ENCODE measurements around the gene WDR19. TPM values are rescaled to one million over a fixed set of nuclear protein-coding genes. Genes with fewer than 3 reads are reported as not detected.

Gene WDR19
- total RNA-seq, 1 experiment from 2014 or later: 33.2 TPM

GRCh38 chr4:39278476-39278875, 96.1 kb downstream of the WDR19 start:
- ChIA-PET CTCF (no interaction called here), POLR2A (ENCODE audit: unreplicated experiment) (no interaction called here)
- Histone ChIP-seq H3K27me3 (ENCODE audit: insufficient read depth, low read depth) (no peaks in the 10 kb centered on the region), H3K9me2 (ENCODE audit: insufficient read depth) (no peaks in the 10 kb centered on the region), H3K79me2 (ENCODE audit: low read depth) (no peaks in the 10 kb centered on the region), H3K4me1 (replicated peaks; ENCODE audit: insufficient read depth) (no peaks in the 10 kb centered on the region), H3K4me2 (no peak overlapping the region), H4K20me1 (ENCODE audit: insufficient read depth) (no peaks in the 10 kb centered on the region), H2AFZ (no peak overlapping the region), H3F3A (ENCODE audit: insufficient read depth, low read depth) (no peaks in the 10 kb centered on the region), H3K4me3 (no peak overlapping the region), H3K36me3 (ENCODE audit: low read depth) (no peaks in the 10 kb centered on the region), H3K9me3 (ENCODE audit: insufficient read depth, low read depth) (no peaks in the 10 kb centered on the region), H3K27ac (no peak overlapping the region)
- TF ChIP-seq CTCF (conservative IDR thresholded peaks at IDR 0.05) (no peak), EZH2 (IDR thresholded peaks at IDR 0.05; ENCODE audit: low read depth) (no peak)
- intact Hi-C loops (cut with micrococcal nuclease; ENCODE audit: unreplicated experiment): no loop called here
- no TSS peak for BruUV-seq (replicated peaks)
- no peak for DNase-seq

GRCh38 chr4:39279416-39279815, 97.1 kb downstream of the WDR19 start:
- no peaks in the 10 kb centered on the region for H3K4me1 ChIP-seq (replicated peaks; ENCODE audit: insufficient read depth)
- no peaks in the 10 kb centered on the region for H3F3A ChIP-seq (ENCODE audit: insufficient read depth, low read depth)
- H3K9me2 ChIP-seq (ENCODE audit: insufficient read depth): no peaks in the 10 kb centered on the region
- no peaks in the 10 kb centered on the region for H3K27me3 ChIP-seq (ENCODE audit: insufficient read depth, low read depth)
- intact Hi-C loops (cut with micrococcal nuclease; ENCODE audit: unreplicated experiment): no loop called here
- no peak overlapping the region for H3K4me2 ChIP-seq
- CTCF ChIA-PET: no interaction called here
- H4K20me1 ChIP-seq (ENCODE audit: insufficient read depth): no peaks in the 10 kb centered on the region
- no peaks in the 10 kb centered on the region for H3K36me3 ChIP-seq (ENCODE audit: low read depth)
- POLR2A ChIA-PET (ENCODE audit: unreplicated experiment): no interaction called here
- TF ChIP-seq CTCF (conservative IDR thresholded peaks at IDR 0.05) (no peak), EZH2 (IDR thresholded peaks at IDR 0.05; ENCODE audit: low read depth) (no peak)
- H2AFZ ChIP-seq: no peak overlapping the region
- no peak overlapping the region for H3K27ac ChIP-seq
- no TSS peak for BruUV-seq (replicated peaks)
- no peak for DNase-seq
- no peak overlapping the region for H3K4me3 ChIP-seq
- no peaks in the 10 kb centered on the region for H3K79me2 ChIP-seq (ENCODE audit: low read depth)
- no peaks in the 10 kb centered on the region for H3K9me3 ChIP-seq (ENCODE audit: insufficient read depth, low read depth)

GRCh38 chr4:39280770-39281169, 98.4 kb downstream of the WDR19 start:
- no peak for DNase-seq
- POLR2A ChIA-PET (ENCODE audit: unreplicated experiment): no interaction called here
- H3K4me3 ChIP-seq: no peak overlapping the region
- TF ChIP-seq CTCF (conservative IDR thresholded peaks at IDR 0.05) (no peak), EZH2 (IDR thresholded peaks at IDR 0.05; ENCODE audit: low read depth) (no peak)
- no peaks in the 10 kb centered on the region for H3K9me2 ChIP-seq (ENCODE audit: insufficient read depth)
- no peak overlapping the region for H3K4me2 ChIP-seq
- no peaks in the 10 kb centered on the region for H3K4me1 ChIP-seq (replicated peaks; ENCODE audit: insufficient read depth)
- H3K9me3 ChIP-seq (ENCODE audit: insufficient read depth, low read depth): no peaks in the 10 kb centered on the region
- intact Hi-C loops (cut with micrococcal nuclease; ENCODE audit: unreplicated experiment): no loop called here
- no peaks in the 10 kb centered on the region for H3K79me2 ChIP-seq (ENCODE audit: low read depth)
- H2AFZ ChIP-seq: no peak overlapping the region
- no peak overlapping the region for H3K27ac ChIP-seq
- no peaks in the 10 kb centered on the region for H4K20me1 ChIP-seq (ENCODE audit: insufficient read depth)
- no peaks in the 10 kb centered on the region for H3K27me3 ChIP-seq (ENCODE audit: insufficient read depth, low read depth)
- peaks cover 5% of the 10 kb centered on the region; the same call in 1 of the 2 replicates for H3K36me3 ChIP-seq (ENCODE audit: low read depth)
- CTCF ChIA-PET: no interaction called here
- H3F3A ChIP-seq (ENCODE audit: insufficient read depth, low read depth): no peaks in the 10 kb centered on the region
- no TSS peak for BruUV-seq (replicated peaks)

Data from PC-9 (cell line).